Panc1 (cell line): ENCODE measurements around the gene A2M. TPM values are rescaled to one million over a fixed set of nuclear protein-coding genes. Genes with fewer than 3 reads are reported as not detected.

Experiments
- ATAC-seq: fragments of 200-7000 bp; cut with Tn5 transposase; 2 replicates; pipeline ENCODE4 v1.9.1; 2020; ENCODE audit warnings: mild to moderate bottlenecking, moderate library complexity
- BruUV-seq: library from RNA; stranded (reverse); fragments of 400-500 nt; replicated peaks from 2 replicates; lab custom pipeline; 2021; lab: Mats Ljungman, UMichigan
- CTCF ChIA-PET: fragments of 300-600 bp; sonication (Branson Sonifier 250); formaldehyde crosslinking; loops from one replicate; lab custom pipeline; 2022; ENCODE audit warnings: antibody characterized with exemption; lab: Charles Lee
- POLR2A ChIA-PET: fragments of 300-600 bp; sonication (Branson Sonifier 250); formaldehyde crosslinking; loops from one replicate; lab custom pipeline; 2022; ENCODE audit warnings: antibody characterized with exemption; lab: Charles Lee
- DNase-seq: peaks from one replicate; pipeline ENCODE4 v3.0.0-alpha.2; 2010; ENCODE audit warnings: low read depth, low spot score
- H3K27ac ChIP-seq: 2 replicates; pipeline ENCODE4 v1.5.1; 2011; ENCODE audit warnings: mild to moderate bottlenecking, low read length, inconsistent platforms
- H3K27me3 ChIP-seq: fragments of 200-500 bp; sonication (Bioruptor generic); 2 replicates; pipeline ENCODE4 v1.6.0; 2014; ENCODE audit warnings: low read length, inconsistent platforms; ENCODE audit not compliant: control insufficient read depth, insufficient read depth
- H3K36me3 ChIP-seq: fragments of 200-500 bp; sonication (Bioruptor generic); 2 replicates; pipeline ENCODE4 v1.5.1; 2014; ENCODE audit warnings: inconsistent platforms, mild to moderate bottlenecking, low read length, moderate library complexity; ENCODE audit not compliant: control insufficient read depth, insufficient read depth
- H3K4me1 ChIP-seq: 2 replicates; pipeline ENCODE4 v1.5.1; 2011; ENCODE audit warnings: inconsistent platforms, mild to moderate bottlenecking, low read length, moderate library complexity; ENCODE audit not compliant: control insufficient read depth, insufficient read depth
- H3K4me3 ChIP-seq, 2 experiments: 2 replicates each; pipeline ENCODE4 v1.5.1; 2011 to 2012; ENCODE audit warnings: low read depth in 2 of 2, low read length in 2 of 2, mild to moderate bottlenecking in 2 of 2, inconsistent platforms in 1 of 2, moderate library complexity in 1 of 2
- H3K9me3 ChIP-seq: fragments of 200-500 bp; sonication (Bioruptor generic); 2 replicates; pipeline ENCODE4 v1.5.1; 2014; ENCODE audit warnings: low read depth, mild to moderate bottlenecking, inconsistent platforms, low read length, moderate library complexity; ENCODE audit not compliant: control insufficient read depth, insufficient read depth
- POLR2AphosphoS5 ChIP-seq: IDR thresholded peaks from 2 replicates; pipeline ENCODE4 v1.6.1; 2012; ENCODE audit warnings: mild to moderate bottlenecking, low read depth, low read length, moderate library complexity
- SIN3A ChIP-seq: IDR thresholded peaks from 2 replicates; pipeline ENCODE4 v1.6.1; 2012; ENCODE audit warnings: low read depth, mild to moderate bottlenecking, low read length, moderate library complexity, borderline replicate concordance; ENCODE audit not compliant: insufficient read depth
- TCF7L2 ChIP-seq: IDR thresholded peaks from 2 replicates; pipeline ENCODE4 v1.6.1; 2011; ENCODE audit warnings: mild to moderate bottlenecking, low read depth, low read length, inconsistent platforms
- in situ Hi-C: cut with HindIII; loops from 2 replicates; pipeline ENCODE4 v1.10.0; 2016; ENCODE audit warnings: low sequenced_read_pairs, low pct_unique_long_range_greater_than_20kb
- intact Hi-C: fragments of 100-400 bp; cut with micrococcal nuclease; formaldehyde crosslinking; loops from one replicate; pipeline ENCODE4 v1.10.0; 2022; ENCODE audit not compliant: unreplicated experiment
- total RNA-seq: library from RNA; stranded (reverse); gene quantifications from one replicate; pipeline ENCODE4 v1.2.1, GENCODE V29; 2021; ENCODE audit not compliant: unreplicated experiment
- TF ChIP-seq, protein P1 (sequence below), 2 experiments: IDR thresholded peaks; 2 replicates each; pipeline ENCODE4 v1.6.1; 2011 to 2012; ENCODE audit warnings: low read depth in 2 of 2, control low read depth in 1 of 2, low read length in 1 of 2, mild to moderate bottlenecking in 1 of 2, moderate library complexity in 1 of 2; ENCODE audit not compliant: insufficient read depth in 1 of 2
- TF ChIP-seq, protein P2 (sequence below): fragments of 450-650 bp; IDR thresholded peaks from 2 replicates; pipeline ENCODE4 v1.5.1; 2017; ENCODE audit warnings: mild to moderate bottlenecking

Gene A2M
- total RNA-seq, 1 experiment from 2014 or later: 2.1 TPM

DNA sequence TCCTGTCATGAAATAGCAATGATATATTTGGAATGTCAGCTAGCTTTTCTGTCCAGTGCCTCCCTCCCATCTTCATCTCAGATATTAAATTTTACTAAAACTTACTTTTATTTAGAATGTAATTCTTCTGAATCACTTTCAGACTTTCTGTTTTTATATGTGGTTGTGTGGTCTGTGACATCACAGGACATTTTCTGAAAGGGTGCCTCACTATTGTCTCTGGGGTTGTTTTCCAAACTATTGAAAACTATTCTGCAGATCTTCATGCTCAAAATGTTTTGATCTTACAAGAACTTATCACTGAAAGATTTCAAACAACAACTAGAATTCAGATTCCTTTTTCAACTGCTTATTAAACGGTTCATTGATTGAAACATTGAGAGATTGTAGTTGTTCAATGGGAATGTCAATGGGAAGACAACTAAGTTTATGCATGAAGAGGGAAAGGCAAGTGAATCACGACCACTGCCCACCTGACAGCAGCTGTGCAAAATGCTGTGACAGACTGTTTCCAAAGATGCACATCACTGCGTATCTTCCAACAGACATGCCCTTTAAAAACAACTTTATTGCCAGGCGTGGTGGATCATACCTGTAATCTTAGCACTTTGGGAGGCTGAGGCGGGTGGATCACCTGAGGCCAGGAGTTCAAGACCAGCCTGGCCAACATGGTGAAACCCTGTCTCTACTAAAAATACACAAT lies 75.1 kb downstream of the A2M start:
- TF ChIP-seq, protein P1, sequence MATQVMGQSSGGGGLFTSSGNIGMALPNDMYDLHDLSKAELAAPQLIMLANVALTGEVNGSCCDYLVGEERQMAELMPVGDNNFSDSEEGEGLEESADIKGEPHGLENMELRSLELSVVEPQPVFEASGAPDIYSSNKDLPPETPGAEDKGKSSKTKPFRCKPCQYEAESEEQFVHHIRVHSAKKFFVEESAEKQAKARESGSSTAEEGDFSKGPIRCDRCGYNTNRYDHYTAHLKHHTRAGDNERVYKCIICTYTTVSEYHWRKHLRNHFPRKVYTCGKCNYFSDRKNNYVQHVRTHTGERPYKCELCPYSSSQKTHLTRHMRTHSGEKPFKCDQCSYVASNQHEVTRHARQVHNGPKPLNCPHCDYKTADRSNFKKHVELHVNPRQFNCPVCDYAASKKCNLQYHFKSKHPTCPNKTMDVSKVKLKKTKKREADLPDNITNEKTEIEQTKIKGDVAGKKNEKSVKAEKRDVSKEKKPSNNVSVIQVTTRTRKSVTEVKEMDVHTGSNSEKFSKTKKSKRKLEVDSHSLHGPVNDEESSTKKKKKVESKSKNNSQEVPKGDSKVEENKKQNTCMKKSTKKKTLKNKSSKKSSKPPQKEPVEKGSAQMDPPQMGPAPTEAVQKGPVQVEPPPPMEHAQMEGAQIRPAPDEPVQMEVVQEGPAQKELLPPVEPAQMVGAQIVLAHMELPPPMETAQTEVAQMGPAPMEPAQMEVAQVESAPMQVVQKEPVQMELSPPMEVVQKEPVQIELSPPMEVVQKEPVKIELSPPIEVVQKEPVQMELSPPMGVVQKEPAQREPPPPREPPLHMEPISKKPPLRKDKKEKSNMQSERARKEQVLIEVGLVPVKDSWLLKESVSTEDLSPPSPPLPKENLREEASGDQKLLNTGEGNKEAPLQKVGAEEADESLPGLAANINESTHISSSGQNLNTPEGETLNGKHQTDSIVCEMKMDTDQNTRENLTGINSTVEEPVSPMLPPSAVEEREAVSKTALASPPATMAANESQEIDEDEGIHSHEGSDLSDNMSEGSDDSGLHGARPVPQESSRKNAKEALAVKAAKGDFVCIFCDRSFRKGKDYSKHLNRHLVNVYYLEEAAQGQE (IDR thresholded peaks at IDR 0.05; ENCODE audit: insufficient read depth in 1 of 2, low read depth in 2 of 2, low read length in 1 of 2): no peak
- TF ChIP-seq, protein P2, sequence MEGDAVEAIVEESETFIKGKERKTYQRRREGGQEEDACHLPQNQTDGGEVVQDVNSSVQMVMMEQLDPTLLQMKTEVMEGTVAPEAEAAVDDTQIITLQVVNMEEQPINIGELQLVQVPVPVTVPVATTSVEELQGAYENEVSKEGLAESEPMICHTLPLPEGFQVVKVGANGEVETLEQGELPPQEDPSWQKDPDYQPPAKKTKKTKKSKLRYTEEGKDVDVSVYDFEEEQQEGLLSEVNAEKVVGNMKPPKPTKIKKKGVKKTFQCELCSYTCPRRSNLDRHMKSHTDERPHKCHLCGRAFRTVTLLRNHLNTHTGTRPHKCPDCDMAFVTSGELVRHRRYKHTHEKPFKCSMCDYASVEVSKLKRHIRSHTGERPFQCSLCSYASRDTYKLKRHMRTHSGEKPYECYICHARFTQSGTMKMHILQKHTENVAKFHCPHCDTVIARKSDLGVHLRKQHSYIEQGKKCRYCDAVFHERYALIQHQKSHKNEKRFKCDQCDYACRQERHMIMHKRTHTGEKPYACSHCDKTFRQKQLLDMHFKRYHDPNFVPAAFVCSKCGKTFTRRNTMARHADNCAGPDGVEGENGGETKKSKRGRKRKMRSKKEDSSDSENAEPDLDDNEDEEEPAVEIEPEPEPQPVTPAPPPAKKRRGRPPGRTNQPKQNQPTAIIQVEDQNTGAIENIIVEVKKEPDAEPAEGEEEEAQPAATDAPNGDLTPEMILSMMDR: no peak
- no peak for TF ChIP-seq POLR2AphosphoS5
- no peak for TF ChIP-seq SIN3A
- no peak for TF ChIP-seq TCF7L2
- CTCF ChIA-PET: no interaction called here
- no peak for DNase-seq
- no peak for ATAC-seq
- POLR2A ChIA-PET: no interaction called here
- no TSS peak for BruUV-seq
- H3K9me3 ChIP-seq: no peaks in the 10 kb centered on the region
- no peaks in the 10 kb centered on the region; the same call in 1 of the 2 replicates for H3K27me3 ChIP-seq
- no peaks in the 10 kb centered on the region for H3K36me3 ChIP-seq
- no peak overlapping the region for H3K4me3 ChIP-seq
- no peaks in the 10 kb centered on the region for H3K4me1 ChIP-seq
- intact Hi-C loops: loop anchor here (10.0 kb wide), 3 partner anchors 356 to 496 kb away; partner anchors contain the start of gene CLEC4E
- no peak overlapping the region for H3K27ac ChIP-seq
- in situ Hi-C loops: no loop called here

DNA sequence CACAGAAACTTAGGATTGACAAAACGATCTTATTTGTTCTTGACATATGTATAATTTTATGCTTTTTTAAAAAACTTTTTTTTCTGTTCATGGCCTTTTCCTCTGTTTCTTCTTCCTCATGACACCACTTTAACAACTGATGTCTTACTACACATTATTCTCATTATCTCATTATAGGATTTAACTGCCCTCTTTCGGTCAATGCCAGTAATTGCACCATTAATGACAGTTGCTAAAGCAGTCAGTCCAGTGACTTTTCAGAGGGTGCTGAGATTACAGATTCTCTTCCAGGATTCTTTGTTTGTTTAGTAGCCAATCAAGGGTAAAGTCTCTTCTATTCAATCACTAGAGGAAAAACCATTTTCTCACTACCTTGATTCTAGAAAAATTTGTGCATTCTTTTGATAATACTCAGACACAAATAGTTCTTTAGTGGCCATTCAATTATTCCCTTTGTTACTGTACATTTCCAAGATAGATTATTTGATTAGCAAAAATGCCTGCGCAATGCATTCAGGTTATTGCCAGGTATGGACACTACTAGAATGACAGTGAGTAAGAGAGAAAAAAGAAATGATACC lies 76.2 kb downstream of the A2M start:
- ChIA-PET CTCF (no interaction called here), POLR2A (no interaction called here)
- in situ Hi-C loops: no loop called here
- DNase-seq: peak; percentile 15
- no TSS peak for BruUV-seq
- H3K4me1 ChIP-seq: no peaks in the 10 kb centered on the region
- H3K9me3 ChIP-seq: no peaks in the 10 kb centered on the region
- no peak overlapping the region for H3K27ac ChIP-seq
- H3K27me3 ChIP-seq: no peaks in the 10 kb centered on the region; the same call in 1 of the 2 replicates
- intact Hi-C loops: loop anchor here (2.0 kb wide), 1 partner anchor 89 kb away; no protein-coding TSS in a partner anchor
- no peaks in the 10 kb centered on the region for H3K36me3 ChIP-seq
- TF ChIP-seq TCF7L2 (no peak), POLR2AphosphoS5 (no peak), SIN3A (no peak)
- TF ChIP-seq, protein P1 (IDR thresholded peaks at IDR 0.05; ENCODE audit: insufficient read depth in 1 of 2, low read depth in 2 of 2, low read length in 1 of 2): no peak
- TF ChIP-seq, protein P2: peak; percentile 67; the same call in 1 of the 2 replicates
- ATAC-seq: no peak
- no peak overlapping the region for H3K4me3 ChIP-seq
